HepG2 (cell line): ENCODE measurements around the gene HOXA9. TPM values are rescaled to one million over a fixed set of nuclear protein-coding genes. Genes with fewer than 3 reads are reported as not detected.

Experiments used
- ATAC-seq: fragments of 200-7000 bp; cut with Tn5 transposase; 3 replicates; pipeline ENCODE4 v1.9.1; 2020; ENCODE audit warnings: mild to moderate bottlenecking, moderate library complexity
- BruUV-seq: library from RNA; stranded (reverse); fragments of 400-500 nt; replicated peaks from 2 replicates; lab custom pipeline; 2021; lab: Mats Ljungman, UMichigan
- CTCF ChIA-PET: fragments of 300-600 bp; formaldehyde crosslinking; extraction: SDS; loops from one replicate; lab custom pipeline; 2021; ENCODE audit warnings: low total read pairs, inconsistent platforms, low intra/inter-chr PET ratio; lab: Yijun Ruan, JAX
- POLR2A ChIA-PET: fragments of 350-600 bp; sonication (Branson Sonifier 250); formaldehyde crosslinking; loops from one replicate; lab custom pipeline; 2020; ENCODE audit warnings: antibody characterized with exemption, inconsistent platforms; lab: Yijun Ruan, JAX
- DNase-seq: peaks from one replicate; pipeline ENCODE4 v3.0.0-alpha.2; 2015; ENCODE audit warnings: low spot score
- FAIRE-seq: peaks from 3 replicates; lab custom pipeline; 2011; peaks lifted over from hg19 to GRCh38; lab: Jason Lieb, UNC
- H2AFZ ChIP-seq: one replicate; pipeline ENCODE4 v1.6.1; 2011; ENCODE audit warnings: low read length, inconsistent platforms
- H3K27ac ChIP-seq: fragments of 300-600 bp; 3 replicates; pipeline ENCODE4 v1.8.0; 2011; ENCODE audit warnings: mixed run types, mild to moderate bottlenecking, mixed read lengths, low read length, inconsistent platforms; ENCODE audit not compliant: insufficient read depth; ENCODE audit errors: extremely low read length
- H3K27me3 ChIP-seq, 2 experiments: fragments of 200-600 bp in 1 of 2; 2 replicates in 1 of 2; 3 replicates in 1 of 2; pipeline versions ENCODE4 v1.6.0 to v1.8.0; 2011; ENCODE audit warnings: low read length in 2 of 2, mild to moderate bottlenecking in 2 of 2, moderate library complexity in 2 of 2, inconsistent platforms in 1 of 2; ENCODE audit not compliant: insufficient read depth in 2 of 2, control insufficient read depth in 1 of 2
- H3K36me3 ChIP-seq, 2 experiments: fragments of 200-600 bp in 1 of 2; replicated peaks in 1 of 2; 2 replicates in 1 of 2; 3 replicates in 1 of 2; pipeline versions ENCODE4 v1.5.1 to v1.8.0; 2011; ENCODE audit warnings: low read length in 2 of 2, inconsistent platforms in 1 of 2; ENCODE audit not compliant: insufficient read depth in 2 of 2, control insufficient read depth in 1 of 2
- H3K4me1 ChIP-seq: 2 replicates; pipeline ENCODE4 v1.5.1; 2012; ENCODE audit warnings: low read length, inconsistent platforms; ENCODE audit not compliant: insufficient read depth
- H3K4me2 ChIP-seq: 2 replicates; pipeline ENCODE4 v1.6.0; 2011; ENCODE audit warnings: low read depth, low read length, inconsistent platforms
- H3K4me3 ChIP-seq, 3 experiments: fragments of 200-600 bp in 1 of 3; sonication (generic), shearing (Covaris generic) in 1 of 3; replicated peaks in 1 of 3; 2 replicates each; pipeline ENCODE4 v1.5.1; 2011 to 2016; ENCODE audit warnings: low read length in 3 of 3, inconsistent platforms in 2 of 3, low read depth in 2 of 3, mild to moderate bottlenecking in 2 of 3, control low read depth in 1 of 3, mixed read lengths in 1 of 3; ENCODE audit not compliant: insufficient read depth in 1 of 3
- H3K79me2 ChIP-seq: one replicate; pipeline ENCODE4 v1.6.1; 2011; ENCODE audit warnings: low read length, inconsistent platforms; ENCODE audit not compliant: insufficient read depth
- H3K9ac ChIP-seq: 2 replicates; pipeline ENCODE4 v1.6.0; 2011; ENCODE audit warnings: mild to moderate bottlenecking, low read depth, low read length, inconsistent platforms; ENCODE audit not compliant: insufficient read depth
- H3K9me3 ChIP-seq: 2 replicates; pipeline ENCODE4 v1.5.1; 2012; ENCODE audit warnings: mild to moderate bottlenecking, low read length
- H4K20me1 ChIP-seq: 2 replicates; pipeline ENCODE4 v1.6.0; 2011; ENCODE audit warnings: inconsistent platforms, mild to moderate bottlenecking, low read length, moderate library complexity; ENCODE audit not compliant: insufficient read depth
- CENPBD1 ChIP-seq: sonication (generic); formaldehyde crosslinking; IDR thresholded peaks from 2 replicates; pipeline ENCODE4 v1.8.0; 2022; ENCODE audit warnings: missing genetic modification reagents, low read depth, mild to moderate bottlenecking, borderline replicate concordance
- CENPT ChIP-seq: sonication (generic); formaldehyde crosslinking; IDR thresholded peaks from 2 replicates; pipeline ENCODE4 v1.8.0; 2022; ENCODE audit warnings: low read depth, mild to moderate bottlenecking, moderate library complexity, missing genetic modification reagents
- CTCF ChIP-seq: sonication (generic); formaldehyde crosslinking; IDR thresholded peaks from 2 replicates; pipeline ENCODE4 v1.5.0; 2020; ENCODE audit warnings: mild to moderate bottlenecking, missing genetic modification reagents, moderate library complexity
- ETV6 ChIP-seq: sonication (generic); formaldehyde crosslinking; conservative IDR thresholded peaks from 2 replicates; pipeline ENCODE4 v1.4.0; 2020; ENCODE audit warnings: missing genetic modification reagents
- FOXJ3 ChIP-seq: sonication (generic); formaldehyde crosslinking; IDR thresholded peaks from 2 replicates; pipeline ENCODE4 v1.4.0; 2020; ENCODE audit warnings: missing genetic modification reagents, mild to moderate bottlenecking, borderline replicate concordance
- KLF16 ChIP-seq, 2 experiments: sonication (generic) in 1 of 2; formaldehyde crosslinking in 1 of 2; IDR thresholded peaks; 2 replicates each; pipeline versions ENCODE4 v1.6.1 to v1.8.0; 2016 to 2023; ENCODE audit warnings: missing genetic modification reagents in 2 of 2, missing compliant biosample characterization in 1 of 2
- MIXL1 ChIP-seq: IDR thresholded peaks from 2 replicates; pipeline ENCODE4 v1.6.1; 2016
- ONECUT2 ChIP-seq: sonication (generic); formaldehyde crosslinking; IDR thresholded peaks from 2 replicates; pipeline ENCODE4 v1.4.0; 2020; ENCODE audit warnings: missing genetic modification reagents
- RELA ChIP-seq: sonication (generic); formaldehyde crosslinking; IDR thresholded peaks from 2 replicates; pipeline ENCODE4 v1.4.0; 2020; ENCODE audit warnings: missing genetic modification reagents
- SRSF4 ChIP-seq: fragments of 200-400 bp; formaldehyde crosslinking; IDR thresholded peaks from one replicate; pipeline ENCODE4 v1.6.1; 2018; ENCODE audit warnings: mild to moderate bottlenecking, low read depth, low read length, moderate library complexity; ENCODE audit not compliant: poor library complexity, severe bottlenecking
- ZBTB34 ChIP-seq: sonication (generic); formaldehyde crosslinking; IDR thresholded peaks from 2 replicates; pipeline ENCODE4 v1.8.0; 2022; ENCODE audit warnings: mild to moderate bottlenecking, missing genetic modification reagents
- ZGPAT ChIP-seq: IDR thresholded peaks from 2 replicates; pipeline ENCODE4 v1.6.1; 2016; ENCODE audit warnings: mild to moderate bottlenecking
- ZNF260 ChIP-seq: sonication (generic); formaldehyde crosslinking; IDR thresholded peaks from 2 replicates; pipeline ENCODE4 v1.4.0; 2020; ENCODE audit warnings: missing genetic modification reagents, low read depth, mild to moderate bottlenecking, borderline replicate concordance
- ZNF329 ChIP-seq: sonication (generic); formaldehyde crosslinking; IDR thresholded peaks from 2 replicates; pipeline ENCODE4 v1.9.0; 2021; ENCODE audit warnings: low read depth, mild to moderate bottlenecking, missing genetic modification reagents
- ZNF33B ChIP-seq: sonication (generic); formaldehyde crosslinking; IDR thresholded peaks from 2 replicates; pipeline ENCODE4 v1.5.1; 2020; ENCODE audit warnings: mild to moderate bottlenecking, missing genetic modification reagents
- ZNF451 ChIP-seq: sonication (generic); formaldehyde crosslinking; IDR thresholded peaks from 2 replicates; pipeline ENCODE4 v1.5.0; 2020; ENCODE audit warnings: mild to moderate bottlenecking, missing genetic modification reagents
- ZNF496 ChIP-seq: sonication (generic); formaldehyde crosslinking; IDR thresholded peaks from 2 replicates; pipeline ENCODE4 v1.8.1; 2023; ENCODE audit warnings: mild to moderate bottlenecking, moderate library complexity, missing genetic modification reagents; ENCODE audit not compliant: insufficient replicate concordance
- ZNF546 ChIP-seq: sonication (generic); formaldehyde crosslinking; conservative IDR thresholded peaks from 2 replicates; pipeline ENCODE4 v1.8.1; 2023; ENCODE audit warnings: mild to moderate bottlenecking, missing genetic modification reagents
- WGBS: methylation state at CpG from one replicate; pipeline ENCODE4 v1.1.6; 2017; ENCODE audit warnings: low lambda C conversion rate; 5-methylcytosine and 5-hydroxymethylcytosine counted together
- in situ Hi-C: cut with HindIII; loops from 2 replicates; pipeline ENCODE4 v1.10.0; 2017; ENCODE audit warnings: low pct_unique_long_range_greater_than_20kb; ENCODE audit not compliant: extremely low pct_ligation_motif_present
- intact Hi-C: fragments of 100-400 bp; cut with micrococcal nuclease; formaldehyde crosslinking; loops from one replicate; pipeline ENCODE4 v1.10.0; 2022; ENCODE audit not compliant: unreplicated experiment
- polyA plus RNA-seq, 8 experiments: library from polyadenylated mRNA; depleted of rRNA in 3 of 8; stranded (reverse) in 7 of 8; unstranded in 1 of 8; fragments of >200 nt; fragmentation: Illumina TruSeq in 4 of 8; extraction: Trizol in 4 of 8; gene quantifications; 2 replicates each; pipeline versions ENCODE4 v1.2.1 to v1.2.3, GENCODE V29; 2011 to 2016; ENCODE audit warnings: low read depth in 4 of 8, missing spikeins in 1 of 8, mixed read lengths in 1 of 8; ENCODE audit not compliant: insufficient read depth in 1 of 8
- total RNA-seq, 5 experiments: library from RNA; depleted of rRNA; stranded (reverse); fragments of >200 nt; fragmentation: Illumina TruSeq; extraction: Trizol; gene quantifications; 2 replicates each; pipeline ENCODE4 v1.2.3, GENCODE V29; 2016; ENCODE audit warnings: low read depth in 1 of 5

The HOXA9 gene
- total and polyA plus RNA-seq, 2 of the 13 experiments (the other 11 are each of a cell fraction or from before 2014, with no cell fraction given), result not detected

GRCh38 chr7:27165996-27166530, 726 bp upstream of the HOXA9 start:
- BruUV-seq, result no TSS peak
- H3K4me3 ChIP-seq, result no peak overlapping the region
- H3K27ac ChIP-seq, result no peak overlapping the region
- POLR2A ChIA-PET, result no interaction called here
- no peaks in the 10 kb centered on the region for H3K79me2 ChIP-seq
- no peak for DNase-seq
- no peak overlapping the region for H3K4me2 ChIP-seq
- CTCF ChIA-PET, result no interaction called here
- TF ChIP-seq ZNF451 (no peak), ZNF496 (CRISPR knock-in tag) (no peak), ZNF546 (CRISPR knock-in tag) (no peak), FOXJ3 (CRISPR knock-in tag) (no peak), ONECUT2 (no peak), KLF16 (CRISPR knock-in tag; IDR thresholded peaks at IDR 0.05) (no peak), ZBTB34 (CRISPR knock-in tag) (no peak), ZGPAT (CRISPR knock-in tag) (no peak), CENPT (CRISPR knock-in tag) (no peak), ZNF260 (CRISPR knock-in tag) (no peak), ETV6 (CRISPR knock-in tag) (no peak), ZNF33B (CRISPR knock-in tag) (no peak), MIXL1 (CRISPR knock-in tag) (no peak), RELA (CRISPR knock-in tag) (no peak), SRSF4 (no peak), ZNF329 (CRISPR knock-in tag) (no peak), CTCF (CRISPR knock-in tag) (no peak), CENPBD1 (no peak)
- no peaks in the 10 kb centered on the region for H4K20me1 ChIP-seq
- intact Hi-C loops, result no loop called here
- H3K4me1 ChIP-seq, result peaks cover 5% of the 10 kb centered on the region
- H3K36me3 ChIP-seq, result no peaks in the 10 kb centered on the region
- no peak for ATAC-seq
- H3K9me3 ChIP-seq, result no peaks in the 10 kb centered on the region
- no peak overlapping the region for H2AFZ ChIP-seq
- WGBS, result 73% methylated on average over 45 of the region's 46 CpGs
- in situ Hi-C loops, result loop anchor here (25.0 kb wide), 1 partner anchor 1079 kb away; no protein-coding TSS in a partner anchor
- H3K9ac ChIP-seq, result no peak overlapping the region
- H3K27me3 ChIP-seq, result peaks cover 2 to 50% of the 10 kb centered on the region in 2 experiments
- no peak for FAIRE-seq
